ENCODE results near the gene ZNF813. TPM values are rescaled to one million over a fixed set of nuclear protein-coding genes. Genes with fewer than 3 reads are reported as not detected.

ZNF813 gene
- total and polyA plus RNA-seq, 9 of the 15 experiments (the other 6 are each of a cell fraction or from before 2014, with no cell fraction given), result 1.3 to 8.0 (median 5.3) TPM

GRCh38 chr19:53520547-53521372 is 53.2 kb downstream of the ZNF813 start (continued):
- no peak for TF ChIP-seq CREB5 (CRISPR knock-in tag; IDR thresholded peaks at IDR 0.05)
- TF ChIP-seq CEBPB (tag; IDR thresholded peaks at IDR 0.05), result no peak
- no peak for TF ChIP-seq BRD9 (IDR thresholded peaks at IDR 0.05; ENCODE audit: low read depth, partially characterized antibody)
- no peak for TF ChIP-seq DEAF1 (CRISPR knock-in tag; IDR thresholded peaks at IDR 0.05)
- TF ChIP-seq ZNF668 (CRISPR knock-in tag; IDR thresholded peaks at IDR 0.05), result no peak
- no peak for TF ChIP-seq DACH1 (IDR thresholded peaks at IDR 0.05; ENCODE audit: partially characterized antibody)
- no peak for TF ChIP-seq HEY1 (CRISPR knock-in tag; IDR thresholded peaks at IDR 0.05; ENCODE audit: borderline replicate concordance)
- TF ChIP-seq ZBTB2 (IDR thresholded peaks at IDR 0.05), result no peak
- TF ChIP-seq RBM25 (IDR thresholded peaks at IDR 0.05; ENCODE audit: low read depth, low read length, severe bottlenecking), result no peak
- TF ChIP-seq RNF219 (CRISPR knock-in tag; IDR thresholded peaks at IDR 0.05), result no peak
- no peak for TF ChIP-seq ZNF311 (CRISPR knock-in tag; IDR thresholded peaks at IDR 0.05)
- TF ChIP-seq STAG1 (CRISPR knock-in tag; IDR thresholded peaks at IDR 0.05; ENCODE audit: borderline replicate concordance), result no peak
- no peak for TF ChIP-seq SIRT6 (IDR thresholded peaks at IDR 0.05; ENCODE audit: low read depth, low read length)
- TF ChIP-seq HMGN3 (IDR thresholded peaks at IDR 0.05; ENCODE audit: borderline replicate concordance, extremely low read depth, insufficient read length, low read depth, low read length), result no peak
- TF ChIP-seq ZNF644 (tag; IDR thresholded peaks at IDR 0.05; ENCODE audit: low read depth), result no peak
- TF ChIP-seq TEAD1 (CRISPR knock-in tag; IDR thresholded peaks at IDR 0.05), result no peak
- no peak for TF ChIP-seq CCNT2 (IDR thresholded peaks at IDR 0.05; ENCODE audit: borderline replicate concordance, extremely low read depth, insufficient read length, low read depth, low read length)
- peak; percentile 96 for TF ChIP-seq L3MBTL2 (IDR thresholded peaks at IDR 0.05)
- TF ChIP-seq USF1 (CRISPR knock-in tag; IDR thresholded peaks at IDR 0.05), result no peak

Data from K562 (cell line).